NOMO-1 (cell line): ENCODE results near the gene ALKBH3.

Source experiments
- DNase-seq, 2 experiments: peaks; one replicate each; lab custom pipeline; 2025; ENCODE audit not compliant: unreplicated experiment in 2 of 2; lab: John Stamatoyannopoulos, UW

ALKBH3 gene

GRCh38 chr11:43921561-43922294 is 41.1 kb downstream of the ALKBH3 start:
- DNase-seq, result no peak

- no peak for DNase-seq
Measured at GRCh38 chr11:43922295-43922648, 41.6 kb downstream of the ALKBH3 start.

GRCh38 chr11:43922744-43923405 is 42.2 kb downstream of the ALKBH3 start:
- no peak for DNase-seq

GRCh38 chr11:43923406-43924111 is 42.9 kb downstream of the ALKBH3 start:
- no peak for DNase-seq

GRCh38 chr11:43924112-43924855 is 43.7 kb downstream of the ALKBH3 start:
- no peak for DNase-seq

GRCh38 chr11:43925063-43925931 is 44.7 kb downstream of the ALKBH3 start:
- DNase-seq, result no peak

- DNase-seq, result no peak
Measured at GRCh38 chr11:43925932-43926505, 45.4 kb downstream of the ALKBH3 start.

- no peak for DNase-seq
Measured at GRCh38 chr11:43927070-43927469, 46.4 kb downstream of the ALKBH3 start.

- no peak for DNase-seq
Measured at GRCh38 chr11:43927925-43928707, 47.5 kb downstream of the ALKBH3 start.

GRCh38 chr11:43928721-43929120 is 48.1 kb downstream of the ALKBH3 start:
- DNase-seq, result no peak

GRCh38 chr11:43930868-43931716 is 50.5 kb downstream of the ALKBH3 start:
- no peak for DNase-seq

- no peak for DNase-seq
Measured at GRCh38 chr11:43931717-43932039, 51.0 kb downstream of the ALKBH3 start.

- DNase-seq, result no peak
Measured at GRCh38 chr11:43933226-43933607, 52.6 kb downstream of the ALKBH3 start.

GRCh38 chr11:43933608-43934551 is 53.2 kb downstream of the ALKBH3 start:
- no peak for DNase-seq

- no peak for DNase-seq
Measured at GRCh38 chr11:43934601-43935423, 54.2 kb downstream of the ALKBH3 start.

GRCh38 chr11:43935424-43935979 is 54.9 kb downstream of the ALKBH3 start:
- no peak for DNase-seq
